Mesothelial cell of epicardium (in vitro differentiated cells): ENCODE measurements around the gene BRME1. TPM values are rescaled to one million over a fixed set of nuclear protein-coding genes. Genes with fewer than 3 reads are reported as not detected.
A peak's percentile ranks its signal among the peaks of the same experiment; 100 is the strongest.

ENCODE experiments used
- DNase-seq, 2 experiments: peaks; one replicate each; pipeline ENCODE4 v3.0.0; 2021; ENCODE audit warnings: low spot score in 2 of 2; ENCODE audit not compliant: unreplicated experiment in 2 of 2
- H3K27ac Mint-ChIP-seq: 2 replicates; pipeline ENCODE4 v1.8.0; 2021; ENCODE audit warnings: mixed read lengths
- H3K27me3 Mint-ChIP-seq: 2 replicates; pipeline ENCODE4 v1.8.0; 2021; ENCODE audit warnings: low read depth, mixed read lengths
- H3K36me3 Mint-ChIP-seq: 2 replicates; pipeline ENCODE4 v1.8.0; 2021; ENCODE audit warnings: mixed read lengths
- H3K4me1 Mint-ChIP-seq: 2 replicates; pipeline ENCODE4 v1.8.0; 2021; ENCODE audit warnings: mixed read lengths
- H3K4me3 Mint-ChIP-seq: 2 replicates; pipeline ENCODE4 v1.8.0; 2021; ENCODE audit warnings: mild to moderate bottlenecking, moderate library complexity, mixed read lengths
- H3K9me3 Mint-ChIP-seq: 2 replicates; pipeline ENCODE4 v1.8.0; 2021; ENCODE audit warnings: mixed read lengths
- CTCF ChIP-seq: fragments of 200-600 bp; sonication (generic); IDR thresholded peaks from one replicate; pipeline ENCODE4 v1.5.0; 2021; ENCODE audit warnings: antibody characterized with exemption; ENCODE audit not compliant: unreplicated experiment
- total RNA-seq: library from RNA; stranded (reverse); gene quantifications from 3 replicates; pipeline ENCODE4 v1.2.1, GENCODE V29; 2021

Gene BRME1
- total RNA-seq, 1 donor from 2014 or later, result 6.3 TPM

GRCh38 chr19:13894552-13894951, 11.4 kb downstream of the BRME1 start:
- no peak for DNase-seq

GRCh38 chr19:13892870-13893269, 13.0 kb downstream of the BRME1 start:
- no peak for DNase-seq
- Mint-ChIP-seq H3K27me3 (no peaks in the 10 kb centered on the region), H3K4me3 (no peak overlapping the region), H3K36me3 (no peaks in the 10 kb centered on the region), H3K27ac (peak overlapping the region; percentile 47), H3K9me3 (no peaks in the 10 kb centered on the region), H3K4me1 (peaks cover 5% of the 10 kb centered on the region)
- TF ChIP-seq CTCF, result no peak

More at GRCh38 chr19:13894552-13894951, 11.4 kb downstream of the BRME1 start:
- Mint-ChIP-seq H3K4me3 (no peak overlapping the region), H3K36me3 (no peaks in the 10 kb centered on the region), H3K27me3 (no peaks in the 10 kb centered on the region), H3K4me1 (peaks cover 5% of the 10 kb centered on the region), H3K27ac (no peak overlapping the region), H3K9me3 (no peaks in the 10 kb centered on the region)
- TF ChIP-seq CTCF, result no peak

DNA sequence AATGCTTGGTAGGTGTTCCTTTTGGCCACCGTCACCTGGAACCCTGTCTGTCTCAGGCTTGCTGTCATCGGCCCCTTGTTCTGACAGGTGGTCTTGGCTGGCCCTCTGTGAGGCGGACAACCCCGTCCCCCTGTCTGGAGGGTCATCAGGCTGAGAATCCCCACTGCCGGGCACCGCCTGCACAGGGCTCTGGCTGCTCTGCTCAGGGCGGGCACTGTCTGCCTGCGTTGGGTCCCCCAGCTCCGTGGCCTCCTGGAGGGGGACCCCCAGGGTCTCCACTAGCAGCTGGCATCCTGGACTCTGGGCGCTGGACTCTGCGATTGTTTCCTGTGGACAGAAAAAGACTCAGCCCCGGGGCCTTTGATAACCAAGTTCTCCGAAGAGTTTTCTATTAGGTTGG, 15.8 kb downstream of the BRME1 start:
- no peak overlapping the region for H3K27ac Mint-ChIP-seq
- no peaks in the 10 kb centered on the region for H3K27me3 Mint-ChIP-seq
- H3K36me3 Mint-ChIP-seq, result no peaks in the 10 kb centered on the region
- no peak overlapping the region for H3K4me3 Mint-ChIP-seq
- H3K9me3 Mint-ChIP-seq, result no peaks in the 10 kb centered on the region
- peaks cover 8% of the 10 kb centered on the region for H3K4me1 Mint-ChIP-seq
- DNase-seq, result no peak
- TF ChIP-seq CTCF, result no peak

GRCh38 chr19:13888281-13888680, 17.6 kb downstream of the BRME1 start:
- Mint-ChIP-seq H3K36me3 (no peaks in the 10 kb centered on the region), H3K27me3 (no peaks in the 10 kb centered on the region), H3K4me1 (peaks cover 21% of the 10 kb centered on the region), H3K9me3 (no peaks in the 10 kb centered on the region), H3K4me3 (no peak overlapping the region), H3K27ac (no peak overlapping the region)
- DNase-seq, result no peak
- TF ChIP-seq CTCF, result no peak

GRCh38 chr19:13887517-13887916, 18.4 kb downstream of the BRME1 start:
- H3K4me3 Mint-ChIP-seq, result no peak overlapping the region
- no peaks in the 10 kb centered on the region for H3K36me3 Mint-ChIP-seq
- peaks cover 17% of the 10 kb centered on the region for H3K4me1 Mint-ChIP-seq
- no peak overlapping the region for H3K27ac Mint-ChIP-seq
- DNase-seq, result no peak
- H3K27me3 Mint-ChIP-seq, result no peaks in the 10 kb centered on the region
- H3K9me3 Mint-ChIP-seq, result no peaks in the 10 kb centered on the region
- TF ChIP-seq CTCF, result no peak

DNA sequence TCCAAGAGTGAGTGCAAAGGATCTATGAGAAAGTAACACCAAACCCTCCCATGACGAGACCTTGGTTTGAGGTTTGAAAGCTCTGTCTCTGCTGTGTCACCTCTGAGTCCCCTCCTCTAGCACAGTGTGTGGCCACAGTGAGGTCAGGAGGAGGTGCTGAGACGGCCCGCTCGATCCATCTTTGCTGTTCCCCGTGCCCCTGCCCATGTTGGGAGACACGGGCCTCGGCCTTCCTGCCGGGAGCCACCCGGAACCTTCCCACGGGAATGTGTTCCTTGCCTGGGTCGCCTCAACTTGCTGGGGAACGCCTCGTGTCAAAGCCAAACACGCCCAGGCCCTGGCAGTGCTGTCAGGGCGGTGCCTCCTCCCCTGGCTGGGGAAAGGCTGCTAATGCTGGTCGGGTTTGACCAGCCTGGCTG, 18.9 kb downstream of the BRME1 start:
- Mint-ChIP-seq H3K9me3 (no peaks in the 10 kb centered on the region), H3K27ac (no peak overlapping the region), H3K36me3 (no peaks in the 10 kb centered on the region), H3K27me3 (no peaks in the 10 kb centered on the region), H3K4me1 (peaks cover 20% of the 10 kb centered on the region), H3K4me3 (no peak overlapping the region)
- no peak for TF ChIP-seq CTCF
- no peak for DNase-seq
